Neural cell (in vitro differentiated cells): ENCODE results near the gene SDHB. TPM values are rescaled to one million over a fixed set of nuclear protein-coding genes. Genes with fewer than 3 reads are reported as not detected.

Experiments used
- H2AFZ ChIP-seq: fragments of 200-600, 300-800 bp; sonication (generic), shearing (Covaris generic); 2 replicates; pipeline ENCODE4 v1.6.0; 2014; ENCODE audit warnings: low read depth, mild to moderate bottlenecking, antibody characterized with exemption, low read length, moderate library complexity
- H3F3A ChIP-seq: fragments of 200-600 bp; shearing (Covaris generic); 2 replicates; pipeline ENCODE4 v1.6.1; 2016; ENCODE audit warnings: mild to moderate bottlenecking, moderate library complexity, mixed read lengths, antibody characterized with exemption, low read length; ENCODE audit not compliant: insufficient read depth, poor library complexity, severe bottlenecking
- H3K27ac ChIP-seq: fragments of 200-600, 300-800 bp; sonication (generic), shearing (Covaris generic); 2 replicates; pipeline ENCODE4 v1.5.1; 2014; ENCODE audit warnings: mild to moderate bottlenecking, low read length, moderate library complexity
- H3K27me3 ChIP-seq: fragments of 300-800, 200-600 bp; sonication (generic), shearing (Covaris generic); 2 replicates; pipeline ENCODE4 v1.6.0; 2014; ENCODE audit warnings: mild to moderate bottlenecking, low read depth, low read length, moderate library complexity; ENCODE audit not compliant: insufficient read depth
- H3K36me3 ChIP-seq: fragments of 300-800, 200-600 bp; sonication (generic), shearing (Covaris generic); 2 replicates; pipeline ENCODE4 v1.5.1; 2014; ENCODE audit warnings: mild to moderate bottlenecking, antibody characterized with exemption, low read length, moderate library complexity; ENCODE audit not compliant: insufficient read depth
- H3K4me2 ChIP-seq: fragments of 300-800, 200-600 bp; sonication (generic), shearing (Covaris generic); 2 replicates; pipeline ENCODE4 v1.6.0; 2014; ENCODE audit warnings: mild to moderate bottlenecking, low read length
- H3K4me3 ChIP-seq: fragments of 300-800, 200-600 bp; sonication (generic), shearing (Covaris generic); 2 replicates; pipeline ENCODE4 v1.5.1; 2014; ENCODE audit warnings: mild to moderate bottlenecking, low read length, moderate library complexity
- H3K79me2 ChIP-seq: fragments of 200-600 bp; shearing (Covaris generic); replicated peaks from 2 replicates; pipeline ENCODE4 v1.6.0; 2014; ENCODE audit warnings: mild to moderate bottlenecking, low read length, moderate library complexity; ENCODE audit not compliant: insufficient read depth
- H3K9ac ChIP-seq: fragments of 300-800, 200-600 bp; sonication (generic), shearing (Covaris generic); 2 replicates; pipeline ENCODE4 v1.6.1; 2016; ENCODE audit warnings: mild to moderate bottlenecking, low read length, mixed read lengths
- H3K9me2 ChIP-seq: fragments of 200-600 bp; shearing (Covaris generic); 2 replicates; pipeline ENCODE4 v1.6.1; 2016; ENCODE audit warnings: mild to moderate bottlenecking, low read length, mixed read lengths; ENCODE audit not compliant: insufficient read depth
- H3K9me3 ChIP-seq: fragments of 200-600, 300-800 bp; sonication (generic), shearing (Covaris generic); 2 replicates; pipeline ENCODE4 v1.6.1; 2016; ENCODE audit warnings: mild to moderate bottlenecking, mixed run types, low read length, moderate library complexity, mixed read lengths
- H4K20me1 ChIP-seq: fragments of 200-600 bp; shearing (Covaris generic); 2 replicates; pipeline ENCODE4 v1.6.1; 2016; ENCODE audit warnings: mild to moderate bottlenecking, mixed run types; ENCODE audit not compliant: insufficient read depth
- CTCF ChIP-seq: fragments of 450-650 bp; IDR thresholded peaks from 2 replicates; pipeline ENCODE4 v1.5.1; 2014; ENCODE audit warnings: antibody characterized with exemption, mild to moderate bottlenecking, moderate library complexity; ENCODE audit not compliant: poor library complexity, severe bottlenecking
- EP300 ChIP-seq: fragments of 450-650 bp; conservative IDR thresholded peaks from 2 replicates; pipeline ENCODE4 v1.6.1; 2014; ENCODE audit warnings: antibody characterized with exemption, mild to moderate bottlenecking, moderate library complexity; ENCODE audit not compliant: poor library complexity, severe bottlenecking
- EZH2 ChIP-seq: fragments of 200-600, 300-800 bp; shearing (Covaris generic), sonication (generic); IDR thresholded peaks from 2 replicates; pipeline ENCODE4 v1.6.1; 2014; ENCODE audit warnings: antibody characterized with exemption, low read length, borderline replicate concordance, mild to moderate bottlenecking; ENCODE audit not compliant: insufficient read depth, poor library complexity, severe bottlenecking
- MXI1 ChIP-seq: fragments of 450-650 bp; conservative IDR thresholded peaks from 2 replicates; pipeline ENCODE4 v1.6.1; 2014; ENCODE audit warnings: antibody characterized with exemption, mild to moderate bottlenecking; ENCODE audit not compliant: poor library complexity, severe bottlenecking
- POLR2AphosphoS5 ChIP-seq: IDR thresholded peaks from 2 replicates; pipeline ENCODE4 v1.6.1; 2012
- RAD21 ChIP-seq: fragments of 450-650 bp; conservative IDR thresholded peaks from 2 replicates; pipeline ENCODE4 v1.6.1; 2014; ENCODE audit warnings: antibody characterized with exemption, mild to moderate bottlenecking, moderate library complexity
- REST ChIP-seq: IDR thresholded peaks from 2 replicates; pipeline ENCODE4 v1.6.1; 2012; ENCODE audit warnings: borderline replicate concordance
- SMC3 ChIP-seq: fragments of 450-650 bp; conservative IDR thresholded peaks from 2 replicates; pipeline ENCODE4 v1.6.1; 2014; ENCODE audit warnings: antibody characterized with exemption, mild to moderate bottlenecking, moderate library complexity; ENCODE audit not compliant: poor library complexity
- TAF1 ChIP-seq: IDR thresholded peaks from 2 replicates; pipeline ENCODE4 v1.6.1; 2012; ENCODE audit warnings: low read depth
- polyA plus RNA-seq: library from polyadenylated mRNA; depleted of rRNA; stranded (reverse); fragments of >200 nt; gene quantifications from 2 replicates; pipeline ENCODE4 v1.2.3, GENCODE V29; 2014

The SDHB gene
- polyA plus RNA-seq, 1 donor from 2014 or later: 129 TPM

GRCh38 chr1:16973215-16973614 lies 80.6 kb downstream of the SDHB start:
- no peak overlapping the region for H3K4me2 ChIP-seq
- TF ChIP-seq SMC3: no peak
- TF ChIP-seq REST: no peak
- no peak for TF ChIP-seq RAD21
- TF ChIP-seq CTCF: no peak
- TF ChIP-seq POLR2AphosphoS5: no peak
- TF ChIP-seq EZH2: no peak
- no peak for TF ChIP-seq MXI1
- TF ChIP-seq EP300: no peak
- H3K27me3 ChIP-seq: no peaks in the 10 kb centered on the region
- H3K9ac ChIP-seq: no peak overlapping the region
- H3K79me2 ChIP-seq: no peaks in the 10 kb centered on the region
- no peak overlapping the region for H3K27ac ChIP-seq
- no peaks in the 10 kb centered on the region for H4K20me1 ChIP-seq
- no peaks in the 10 kb centered on the region for H3K9me3 ChIP-seq
- H3F3A ChIP-seq: no peaks in the 10 kb centered on the region
- H3K4me3 ChIP-seq: no peak overlapping the region
- no peaks in the 10 kb centered on the region for H3K36me3 ChIP-seq
- no peaks in the 10 kb centered on the region for H3K9me2 ChIP-seq
- H2AFZ ChIP-seq: no peak overlapping the region

GRCh38 chr1:16972189-16972895 lies 81.5 kb downstream of the SDHB start:
- no peaks in the 10 kb centered on the region for H4K20me1 ChIP-seq

More at GRCh38 chr1:16972189-16972895, 81.5 kb downstream of the SDHB start:
- TF ChIP-seq RAD21 (no peak), EZH2 (no peak), POLR2AphosphoS5 (no peak), TAF1 (no peak), SMC3 (no peak), REST (no peak), CTCF (no peak), EP300 (no peak), MXI1 (no peak)
- Histone ChIP-seq H2AFZ (no peak overlapping the region), H3K4me2 (no peak overlapping the region), H3K27me3 (no peaks in the 10 kb centered on the region), H3K9me2 (no peaks in the 10 kb centered on the region), H3K4me3 (no peak overlapping the region), H3K27ac (no peak overlapping the region), H3K9me3 (no peaks in the 10 kb centered on the region), H3K79me2 (no peaks in the 10 kb centered on the region), H3K9ac (no peak overlapping the region), H3F3A (no peaks in the 10 kb centered on the region), H3K36me3 (no peaks in the 10 kb centered on the region)
